HUES48 (cell line): Measurements from ENCODE around the gene FLNB.
A peak's percentile ranks its signal among the peaks of the same experiment; 100 is the strongest.
"Not testable (repeated sequence)": the region's sequence is repeated elsewhere in the genome, so short reads cannot be mapped to it uniquely, and the experiment has no call there.

Experiments used
- H3K27ac ChIP-seq: one replicate; pipeline ENCODE4 v1.7.0; 2013; ENCODE audit warnings: low read depth, low read length, inconsistent platforms
- H3K27me3 ChIP-seq: 2 replicates; pipeline ENCODE4 v1.6.1; 2013; ENCODE audit warnings: mild to moderate bottlenecking, low read length; ENCODE audit not compliant: control insufficient read depth, insufficient read depth
- H3K36me3 ChIP-seq: 2 replicates; pipeline ENCODE4 v1.6.1; 2013; ENCODE audit warnings: low read length; ENCODE audit not compliant: control insufficient read depth, insufficient read depth
- H3K4me1 ChIP-seq: 2 replicates; pipeline ENCODE4 v1.6.1; 2013; ENCODE audit warnings: mild to moderate bottlenecking, low read length; ENCODE audit not compliant: control insufficient read depth, insufficient read depth
- H3K4me3 ChIP-seq: 2 replicates; pipeline ENCODE4 v1.5.1; 2013; ENCODE audit warnings: mild to moderate bottlenecking, low read depth, low read length
- H3K9ac ChIP-seq: 2 replicates; pipeline ENCODE4 v1.6.1; 2013; ENCODE audit warnings: mild to moderate bottlenecking, low read depth, low read length, moderate library complexity
- H3K9me3 ChIP-seq: 2 replicates; pipeline ENCODE4 v1.6.1; 2013; ENCODE audit warnings: low read length; ENCODE audit not compliant: control insufficient read depth, insufficient read depth

Gene FLNB

GRCh38 chr3:57983734-57984518 is 24.3 kb upstream of the FLNB start:
- Histone ChIP-seq H3K4me1 (no peaks in the 10 kb centered on the region), H3K36me3 (no peaks in the 10 kb centered on the region), H3K27me3 (no peaks in the 10 kb centered on the region), H3K9ac (no peak overlapping the region), H3K9me3 (no peaks in the 10 kb centered on the region), H3K27ac (peak overlapping the region; percentile 46), H3K4me3 (no peak overlapping the region)

GRCh38 chr3:57985176-57985983 is 22.8 kb upstream of the FLNB start:
- no peaks in the 10 kb centered on the region for H3K4me1 ChIP-seq
- H3K27me3 ChIP-seq: no peaks in the 10 kb centered on the region
- no peaks in the 10 kb centered on the region for H3K36me3 ChIP-seq
- H3K4me3 ChIP-seq: no peak overlapping the region
- no peaks in the 10 kb centered on the region for H3K9me3 ChIP-seq
- H3K27ac ChIP-seq: no peak overlapping the region
- no peak overlapping the region for H3K9ac ChIP-seq

GRCh38 chr3:57985984-57986246 is 22.3 kb upstream of the FLNB start:
- no peak overlapping the region for H3K27ac ChIP-seq
- H3K4me1 ChIP-seq: no peaks in the 10 kb centered on the region
- H3K9ac ChIP-seq: no peak overlapping the region
- H3K4me3 ChIP-seq: no peak overlapping the region
- no peaks in the 10 kb centered on the region for H3K9me3 ChIP-seq
- no peaks in the 10 kb centered on the region for H3K27me3 ChIP-seq
- no peaks in the 10 kb centered on the region for H3K36me3 ChIP-seq

GRCh38 chr3:57986261-57986660 is 22.0 kb upstream of the FLNB start:
- no peaks in the 10 kb centered on the region for H3K9me3 ChIP-seq
- no peaks in the 10 kb centered on the region for H3K27me3 ChIP-seq
- H3K9ac ChIP-seq: no peak overlapping the region
- H3K4me3 ChIP-seq: no peak overlapping the region
- H3K36me3 ChIP-seq: no peaks in the 10 kb centered on the region
- H3K27ac ChIP-seq: no peak overlapping the region
- no peaks in the 10 kb centered on the region for H3K4me1 ChIP-seq

GRCh38 chr3:57989198-57989597 is 19.0 kb upstream of the FLNB start:
- H3K27ac ChIP-seq, H3K4me3 ChIP-seq, H3K27me3 ChIP-seq, H3K4me1 ChIP-seq, H3K9me3 ChIP-seq, H3K9ac ChIP-seq, H3K36me3 ChIP-seq: not testable (repeated sequence)

GRCh38 chr3:57989646-57990045 is 18.6 kb upstream of the FLNB start:
- no peaks in the 10 kb centered on the region for H3K36me3 ChIP-seq
- no peak overlapping the region for H3K9ac ChIP-seq
- H3K27me3 ChIP-seq: no peaks in the 10 kb centered on the region
- no peaks in the 10 kb centered on the region for H3K4me1 ChIP-seq
- H3K4me3 ChIP-seq: no peak overlapping the region
- no peaks in the 10 kb centered on the region for H3K9me3 ChIP-seq
- no peak overlapping the region for H3K27ac ChIP-seq

- H3K9me3 ChIP-seq: no peaks in the 10 kb centered on the region
- H3K36me3 ChIP-seq: no peaks in the 10 kb centered on the region
- no peaks in the 10 kb centered on the region for H3K4me1 ChIP-seq
- no peaks in the 10 kb centered on the region for H3K27me3 ChIP-seq
- H3K27ac ChIP-seq: peak overlapping the region; percentile 21
- no peak overlapping the region for H3K4me3 ChIP-seq
- no peak overlapping the region for H3K9ac ChIP-seq
Measured at GRCh38 chr3:57992452-57993213, 15.6 kb upstream of the FLNB start.

- H3K4me3 ChIP-seq: no peak overlapping the region
- no peaks in the 10 kb centered on the region for H3K9me3 ChIP-seq
- H3K27ac ChIP-seq: peak overlapping the region; percentile 57
- H3K4me1 ChIP-seq: no peaks in the 10 kb centered on the region; the same call in 1 of the 2 replicates
- H3K9ac ChIP-seq: no peak overlapping the region
- no peaks in the 10 kb centered on the region for H3K36me3 ChIP-seq
- H3K27me3 ChIP-seq: no peaks in the 10 kb centered on the region
Measured at GRCh38 chr3:57998366-57999283, 9.6 kb upstream of the FLNB start.

GRCh38 chr3:57999417-58000115 is 8.7 kb upstream of the FLNB start:
- Histone ChIP-seq H3K9ac (no peak overlapping the region), H3K36me3 (no peaks in the 10 kb centered on the region), H3K27me3 (no peaks in the 10 kb centered on the region), H3K9me3 (no peaks in the 10 kb centered on the region), H3K4me3 (no peak overlapping the region), H3K27ac (peak overlapping the region; percentile 57), H3K4me1 (no peaks in the 10 kb centered on the region; the same call in 1 of the 2 replicates)
